Stromal cell of bone marrow (primary cell): ENCODE measurements around the gene DNER.

Source experiments
- DNase-seq: peaks from one replicate; pipeline ENCODE4 v3.0.0-alpha.2; 2012; ENCODE audit warnings: low read depth

DNER gene

GRCh38 chr2:229488232-229488631 is 226.1 kb downstream of the DNER start:
- no peak for DNase-seq

GRCh38 chr2:229486673-229487072 is 227.7 kb downstream of the DNER start:
- DNase-seq, result no peak

GRCh38 chr2:229485857-229486256 is 228.5 kb downstream of the DNER start:
- no peak for DNase-seq

- no peak for DNase-seq
Observed at GRCh38 chr2:229477269-229477755, 237.0 kb downstream of the DNER start.

GRCh38 chr2:229475778-229476177 is 238.6 kb downstream of the DNER start:
- DNase-seq, result no peak

- no peak for DNase-seq
Observed at GRCh38 chr2:229474125-229474524, 240.2 kb downstream of the DNER start.

GRCh38 chr2:229470781-229471180 is 243.6 kb downstream of the DNER start:
- DNase-seq, result no peak

- DNase-seq, result no peak
Observed at GRCh38 chr2:229467783-229468182, 246.6 kb downstream of the DNER start.

GRCh38 chr2:229463841-229464346 is 250.5 kb downstream of the DNER start:
- no peak for DNase-seq

- DNase-seq, result no peak
Observed at GRCh38 chr2:229462112-229462511, 252.2 kb downstream of the DNER start.

- DNase-seq, result no peak
Observed at GRCh38 chr2:229456091-229456490, 258.3 kb downstream of the DNER start.

GRCh38 chr2:229454934-229455631 is 259.3 kb downstream of the DNER start:
- peak; percentile 38 for DNase-seq

GRCh38 chr2:229453230-229453629 is 261.1 kb downstream of the DNER start:
- DNase-seq, result no peak

- DNase-seq, result no peak
Observed at GRCh38 chr2:229451852-229452251, 262.5 kb downstream of the DNER start.

- no peak for DNase-seq
Observed at GRCh38 chr2:229447227-229447626, 267.1 kb downstream of the DNER start.

GRCh38 chr2:229446350-229446749 is 268.0 kb downstream of the DNER start:
- no peak for DNase-seq

GRCh38 chr2:229445501-229446211 is 268.7 kb downstream of the DNER start:
- DNase-seq, result peak; percentile 67

- peak; percentile 92 for DNase-seq
Observed at GRCh38 chr2:229445019-229445418, 269.3 kb downstream of the DNER start.

- DNase-seq, result no peak
Observed at GRCh38 chr2:229443546-229444268, 270.6 kb downstream of the DNER start.

GRCh38 chr2:229443141-229443540 is 271.2 kb downstream of the DNER start:
- DNase-seq, result no peak

GRCh38 chr2:229438430-229439159 is 275.8 kb downstream of the DNER start:
- DNase-seq, result no peak

GRCh38 chr2:229437467-229437866 is 276.9 kb downstream of the DNER start:
- DNase-seq, result no peak
